ENCODE data around the gene TEX50. TPM values are rescaled to one million over a fixed set of nuclear protein-coding genes. Genes with fewer than 3 reads are reported as not detected.
"Not testable (repeated sequence)": the region's sequence is repeated elsewhere in the genome, so short reads cannot be mapped to it uniquely, and the experiment has no call there.

TEX50 gene
- total and polyA plus RNA-seq, 2 donors (not counting 3 experiments of a cell fraction or from before 2014, with no cell fraction given) = not detected

- Histone ChIP-seq H3K4me1 (ENCODE audit: control insufficient read depth, extremely low read depth, insufficient read depth, low read length) (no peaks in the 10 kb centered on the region), H3K36me3 (ENCODE audit: control insufficient read depth in 2 of 2, extremely low read depth in 1 of 2, insufficient read depth in 2 of 2, low read length in 2 of 2) (no peaks in the 10 kb centered on the region), H3K4me2 (ENCODE audit: insufficient read depth, low read length) (no peak overlapping the region), H3K9me3 (replicated peaks; ENCODE audit: control insufficient read depth, insufficient read depth, low read length) (no peaks in the 10 kb centered on the region), H4K20me1 (replicated peaks; ENCODE audit: control insufficient read depth, extremely low read depth, insufficient read depth, low read length) (no peaks in the 10 kb centered on the region), H3K4me3 (replicated peaks in 1 of 3; ENCODE audit: insufficient read depth in 1 of 3, low read depth in 1 of 3, low read length in 3 of 3) (no peak overlapping the region), H2AFZ (ENCODE audit: low read depth, low read length) (no peak overlapping the region), H3K27me3 (ENCODE audit: control insufficient read depth in 2 of 2, insufficient read depth in 2 of 2, low read length in 2 of 2) (no peaks in the 10 kb centered on the region), H3K9me1 (replicated peaks; ENCODE audit: control insufficient read depth, extremely low read depth, insufficient read depth, low read length) (no peaks in the 10 kb centered on the region), H3K27ac (ENCODE audit: insufficient read depth, low read depth, low read length) (no peak overlapping the region), H3K9ac (replicated peaks; ENCODE audit: extremely low read depth, insufficient read depth, low read length) (no peak overlapping the region), H3K79me2 (ENCODE audit: control insufficient read depth, insufficient read depth, low read length) (no peaks in the 10 kb centered on the region)
- ChIA-PET CTCF (interaction anchor here (0.9 to 1.6 kb wide), 3 partner anchors 8 to 18 kb away, joined by 3 read pairs; no protein-coding TSS in a partner anchor), POLR2A (interaction anchor here (0.6 kb wide), 1 partner anchor 12 kb away, joined by 4 read pairs; the partner anchor contains the start of gene SLC9C2)
- peak; percentile 12 for FAIRE-seq
- no TSS peak for BruUV-seq (replicated peaks)
- intact Hi-C loops (cut with micrococcal nuclease) (no loop called here), dilution Hi-C loops (cut with MboI; ENCODE audit: extremely low pct_ligation_motif_present, low sequenced_read_pairs) (no loop called here)
- DNase-seq (ENCODE audit: low read depth, low spot score) = no peak
- TF ChIP-seq JUN (IDR thresholded peaks at IDR 0.05; ENCODE audit: borderline replicate concordance, insufficient read depth, insufficient read length, low read depth) (peak; percentile 28), POLR2AphosphoS5 (IDR thresholded peaks at IDR 0.05; ENCODE audit: insufficient read depth, low read depth, low read length) (no peak), MYC (IDR thresholded peaks at IDR 0.05; ENCODE audit: low read depth, low read length) (no peak), FOS (IDR thresholded peaks at IDR 0.05; ENCODE audit: borderline replicate concordance, insufficient read depth, low read length) (no peak), POLR2A (IDR thresholded peaks at IDR 0.05; ENCODE audit: low read depth, low read length) (no peak), MAX (IDR thresholded peaks at IDR 0.05; ENCODE audit: insufficient read depth, insufficient read length) (no peak), GATA2 (IDR thresholded peaks at IDR 0.05; ENCODE audit: insufficient read depth, insufficient read length, low read depth, low read length) (peak; percentile 75), CTCF (IDR thresholded peaks at IDR 0.05; ENCODE audit: extremely low read depth in 1 of 2, insufficient read depth in 1 of 2, low read depth in 1 of 2, low read length in 2 of 2) (no peak), EZH2 (IDR thresholded peaks at IDR 0.05; ENCODE audit: borderline replicate concordance, low read depth, low read length, severe bottlenecking) (no peak)
Measured at GRCh38 chr1:173590557-173590956, 44.6 kb upstream of the TEX50 start.

- H3K4me3 ChIP-seq (replicated peaks in 1 of 3; ENCODE audit: insufficient read depth in 1 of 3, low read depth in 1 of 3, low read length in 3 of 3); BruUV-seq (replicated peaks); H3K36me3 ChIP-seq (ENCODE audit: control insufficient read depth in 2 of 2, extremely low read depth in 1 of 2, insufficient read depth in 2 of 2, low read length in 2 of 2); H3K9me1 ChIP-seq (replicated peaks; ENCODE audit: control insufficient read depth, extremely low read depth, insufficient read depth, low read length); H2AFZ ChIP-seq (ENCODE audit: low read depth, low read length); H3K27ac ChIP-seq (ENCODE audit: insufficient read depth, low read depth, low read length); FAIRE-seq; intact Hi-C loops (cut with micrococcal nuclease); H3K4me1 ChIP-seq (ENCODE audit: control insufficient read depth, extremely low read depth, insufficient read depth, low read length); H3K4me2 ChIP-seq (ENCODE audit: insufficient read depth, low read length); H3K27me3 ChIP-seq (ENCODE audit: control insufficient read depth in 2 of 2, insufficient read depth in 2 of 2, low read length in 2 of 2); DNase-seq (ENCODE audit: low read depth, low spot score); H4K20me1 ChIP-seq (replicated peaks; ENCODE audit: control insufficient read depth, extremely low read depth, insufficient read depth, low read length); H3K9ac ChIP-seq (replicated peaks; ENCODE audit: extremely low read depth, insufficient read depth, low read length); H3K79me2 ChIP-seq (ENCODE audit: control insufficient read depth, insufficient read depth, low read length); H3K9me3 ChIP-seq (replicated peaks; ENCODE audit: control insufficient read depth, insufficient read depth, low read length); dilution Hi-C loops (cut with MboI; ENCODE audit: extremely low pct_ligation_motif_present, low sequenced_read_pairs): not testable (repeated sequence)
- CTCF ChIA-PET = interaction anchor here (1.4 kb wide), 1 partner anchor 12 kb away, joined by 3 read pairs; no protein-coding TSS in a partner anchor
- POLR2A ChIA-PET = interaction anchor here (0.6 kb wide), 1 partner anchor 12 kb away, joined by 4 read pairs; the partner anchor contains the start of gene SLC9C2
Measured at GRCh38 chr1:173591138-173591537, 44.0 kb upstream of the TEX50 start.
